GM19468 (cell line): ENCODE data around the gene TMEM8B.

Experiments
- ATAC-seq: cut with Tn5 transposase; IDR thresholded peaks from one replicate; pipeline ENCODE4 v1.9.1; 2021; ENCODE audit warnings: mild to moderate bottlenecking, moderate library complexity, moderate number of reproducible peaks; ENCODE audit not compliant: unreplicated experiment; ENCODE audit errors: extremely low read depth

TMEM8B gene

DNA sequence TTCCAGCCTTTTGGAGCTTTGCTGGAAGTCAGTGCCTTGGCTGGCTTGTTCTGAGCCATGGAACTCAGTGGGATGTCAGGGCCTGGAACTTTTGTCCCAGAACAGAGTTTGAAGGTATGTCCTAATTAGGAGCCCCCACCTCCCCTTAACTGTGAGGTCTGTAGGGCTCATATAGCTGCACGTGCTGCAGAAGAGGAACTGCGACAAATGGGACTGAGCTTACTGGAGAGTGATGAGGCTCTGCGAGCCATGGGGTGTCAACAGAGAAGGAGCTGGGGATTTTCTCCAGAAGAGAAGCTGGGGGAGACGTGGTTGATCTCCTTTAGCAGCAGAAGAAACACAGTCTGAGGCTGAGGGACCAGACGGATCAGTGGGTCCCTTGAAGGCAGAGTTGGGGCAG is 10.9 kb downstream of the TMEM8B start:
- no peak for ATAC-seq

DNA sequence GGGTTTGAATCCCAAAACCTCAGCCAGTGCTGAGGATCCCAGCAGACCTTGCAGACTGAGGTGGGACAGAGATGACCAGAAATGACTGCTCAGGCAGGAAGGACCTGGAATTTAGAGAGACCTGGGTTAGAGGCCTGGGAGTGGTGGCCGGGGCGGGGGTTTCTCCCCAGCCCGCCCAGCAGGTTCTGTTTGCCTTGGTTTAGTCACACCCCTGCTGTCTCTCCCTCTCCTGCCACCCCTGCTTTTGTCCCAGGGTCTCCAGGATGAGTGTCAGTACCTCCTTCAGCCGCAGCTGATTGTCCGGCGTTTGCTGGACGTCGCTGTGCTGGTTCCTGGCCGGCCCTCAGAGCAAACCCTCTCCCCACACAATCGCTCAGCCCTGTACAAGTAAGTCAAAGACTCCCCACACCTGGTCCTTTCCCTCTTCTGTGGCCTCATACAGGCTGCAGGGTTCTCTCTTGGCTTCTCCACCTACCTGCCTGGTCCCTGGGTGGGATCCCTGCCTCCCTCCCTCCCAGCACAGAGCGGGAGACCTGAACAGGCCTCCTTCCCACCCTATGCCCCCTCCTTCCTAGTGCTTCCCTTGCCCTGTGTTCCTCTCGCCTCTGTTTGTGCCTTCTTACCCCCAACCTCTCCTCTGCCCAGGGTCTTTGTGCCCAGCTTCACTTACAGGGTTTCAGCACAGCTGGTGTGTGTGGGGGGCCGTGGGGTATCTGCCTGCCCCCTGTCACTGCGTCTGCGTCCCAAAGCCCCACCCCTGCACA is 12.0 kb downstream of the TMEM8B start:
- ATAC-seq, result no peak

DNA sequence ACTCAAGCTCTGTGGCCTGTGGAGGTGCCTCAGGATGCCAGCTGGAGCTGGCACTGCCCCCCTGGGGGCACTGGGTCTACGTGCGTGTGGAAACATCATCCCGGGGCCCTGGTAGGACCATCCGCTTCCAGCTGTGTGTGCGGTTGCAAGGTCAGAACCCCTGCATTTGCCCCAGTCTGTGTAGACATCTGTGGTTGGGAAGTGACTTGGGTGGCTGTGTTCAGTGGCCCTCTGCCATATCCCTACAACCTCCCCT is 12.5 kb downstream of the TMEM8B start:
- ATAC-seq, result no peak

DNA sequence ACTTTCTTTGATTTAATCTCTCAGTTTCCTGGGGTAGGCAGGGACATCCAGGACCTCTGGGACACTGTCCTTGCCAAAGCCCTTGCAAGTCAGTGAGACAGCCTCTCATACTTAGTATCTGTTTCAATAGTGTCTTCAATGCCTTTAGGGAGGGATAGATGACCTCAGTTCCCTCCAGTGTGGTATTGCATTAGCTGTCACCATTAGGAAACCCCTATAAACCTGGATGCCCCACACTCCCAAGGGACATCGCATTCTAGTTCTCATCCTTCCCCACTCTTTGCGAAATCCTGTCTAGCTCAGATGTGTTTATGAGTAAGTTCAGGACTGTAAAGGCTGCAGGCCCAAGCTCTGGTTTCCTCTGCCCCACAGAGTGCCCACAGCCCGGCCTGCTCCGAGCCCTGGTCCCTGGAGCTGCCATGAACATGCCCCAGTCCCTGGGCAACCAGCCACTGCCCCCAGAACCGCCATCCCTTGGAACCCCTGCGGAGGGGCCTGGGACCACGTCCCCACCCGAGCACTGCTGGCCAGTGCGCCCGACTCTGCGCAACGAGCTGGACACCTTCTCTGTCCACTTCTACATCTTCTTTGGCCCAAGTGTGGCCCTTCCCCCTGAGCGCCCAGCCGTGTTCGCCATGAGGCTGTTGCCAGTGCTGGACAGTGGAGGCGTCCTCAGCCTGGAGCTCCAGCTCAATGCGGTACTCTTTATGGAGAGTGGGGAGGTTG is 13.2 kb downstream of the TMEM8B start:
- ATAC-seq, result no peak

DNA sequence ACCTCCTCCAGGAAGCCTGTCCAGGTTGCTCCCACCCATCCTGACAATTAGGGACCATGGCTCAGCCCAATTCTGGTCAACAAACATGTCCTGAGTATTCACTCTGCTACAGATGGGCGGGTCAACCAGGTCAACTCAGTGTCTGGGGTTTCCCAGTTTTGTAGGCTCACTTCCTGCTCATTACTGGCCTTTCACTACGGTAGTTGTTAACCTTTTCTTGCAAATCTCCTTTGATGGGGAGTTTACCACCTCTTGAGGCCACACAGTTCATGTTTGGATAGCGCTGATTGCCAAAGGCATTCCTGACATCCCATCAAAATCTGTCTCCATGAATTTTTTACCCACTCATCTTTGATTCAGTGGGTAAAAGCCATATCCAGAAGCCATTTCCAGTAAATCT is 13.8 kb downstream of the TMEM8B start:
- peak; percentile 24 for ATAC-seq

DNA sequence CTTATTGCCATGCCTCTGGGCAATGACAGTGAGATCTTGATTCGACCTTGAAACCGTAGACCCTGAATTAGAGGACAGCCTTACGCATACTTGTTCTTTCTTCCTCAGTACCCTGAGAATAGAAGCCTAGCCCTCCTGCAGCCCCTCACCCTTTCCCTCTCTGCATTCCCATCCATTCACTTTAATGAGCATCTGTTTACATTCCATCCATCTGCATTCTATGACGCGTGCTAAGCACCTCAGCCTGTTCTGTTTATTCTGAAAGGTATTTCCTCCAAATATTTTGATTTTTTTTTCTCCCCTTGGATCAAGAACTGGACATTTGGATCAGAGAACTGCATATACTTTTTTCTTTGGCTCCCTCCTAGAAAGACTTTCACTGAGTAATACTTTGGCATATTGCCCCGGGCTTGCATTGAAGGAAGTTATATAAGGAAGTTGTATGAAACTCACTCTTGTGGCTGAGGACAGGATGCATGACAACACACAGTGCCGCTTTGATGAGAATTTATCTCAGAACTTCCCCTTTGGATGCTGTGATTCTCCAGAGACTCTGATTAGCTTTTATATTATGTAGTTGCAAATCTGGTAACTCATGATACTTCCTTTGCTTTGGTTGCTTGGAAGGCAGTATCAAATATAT is 15.7 kb downstream of the TMEM8B start:
- no peak for ATAC-seq

DNA sequence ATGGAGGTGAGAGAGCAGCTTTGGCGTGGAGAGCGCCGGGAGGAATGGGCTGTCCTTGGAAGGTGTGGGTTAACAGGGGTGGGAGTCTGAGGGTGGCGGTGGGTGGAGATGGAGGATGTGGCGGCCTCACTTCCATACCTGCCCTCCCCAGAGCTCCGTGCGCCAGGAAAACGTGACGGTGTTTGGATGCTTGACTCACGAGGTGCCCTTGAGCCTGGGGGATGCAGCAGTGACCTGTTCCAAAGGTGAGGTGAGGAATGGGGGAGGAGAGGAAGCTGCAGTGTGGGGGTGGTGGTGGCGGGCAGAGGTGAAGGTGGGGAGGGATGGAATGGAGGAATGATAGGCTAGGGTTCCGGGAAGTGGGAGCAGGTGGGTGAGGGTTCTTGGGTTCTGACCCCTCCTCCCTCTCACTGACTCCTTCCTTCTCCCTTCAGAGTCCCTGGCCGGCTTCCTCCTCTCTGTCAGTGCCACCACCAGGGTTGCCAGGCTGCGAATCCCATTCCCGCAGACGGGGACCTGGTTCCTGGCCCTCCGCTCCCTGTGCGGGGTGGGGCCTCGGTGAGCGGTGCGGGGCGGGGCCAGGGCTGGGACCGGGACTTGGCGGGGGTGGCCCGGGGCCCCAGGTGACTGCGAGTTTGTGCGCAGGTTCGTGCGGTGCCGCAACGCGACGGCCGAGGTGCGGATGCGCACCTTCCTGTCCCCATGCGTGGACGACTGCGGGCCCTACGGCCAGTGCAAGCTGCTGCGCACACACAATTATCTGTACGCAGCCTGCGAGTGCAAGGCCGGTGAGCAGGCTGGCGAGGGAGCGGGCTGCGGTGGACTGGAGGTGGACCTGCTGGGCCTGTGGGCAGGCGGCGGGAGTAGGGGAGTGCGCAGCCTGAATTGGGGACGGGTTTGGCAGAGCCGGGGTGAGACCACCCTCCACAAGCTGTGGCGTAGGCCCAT is 17.1 kb downstream of the TMEM8B start:
- ATAC-seq, result no peak

DNA sequence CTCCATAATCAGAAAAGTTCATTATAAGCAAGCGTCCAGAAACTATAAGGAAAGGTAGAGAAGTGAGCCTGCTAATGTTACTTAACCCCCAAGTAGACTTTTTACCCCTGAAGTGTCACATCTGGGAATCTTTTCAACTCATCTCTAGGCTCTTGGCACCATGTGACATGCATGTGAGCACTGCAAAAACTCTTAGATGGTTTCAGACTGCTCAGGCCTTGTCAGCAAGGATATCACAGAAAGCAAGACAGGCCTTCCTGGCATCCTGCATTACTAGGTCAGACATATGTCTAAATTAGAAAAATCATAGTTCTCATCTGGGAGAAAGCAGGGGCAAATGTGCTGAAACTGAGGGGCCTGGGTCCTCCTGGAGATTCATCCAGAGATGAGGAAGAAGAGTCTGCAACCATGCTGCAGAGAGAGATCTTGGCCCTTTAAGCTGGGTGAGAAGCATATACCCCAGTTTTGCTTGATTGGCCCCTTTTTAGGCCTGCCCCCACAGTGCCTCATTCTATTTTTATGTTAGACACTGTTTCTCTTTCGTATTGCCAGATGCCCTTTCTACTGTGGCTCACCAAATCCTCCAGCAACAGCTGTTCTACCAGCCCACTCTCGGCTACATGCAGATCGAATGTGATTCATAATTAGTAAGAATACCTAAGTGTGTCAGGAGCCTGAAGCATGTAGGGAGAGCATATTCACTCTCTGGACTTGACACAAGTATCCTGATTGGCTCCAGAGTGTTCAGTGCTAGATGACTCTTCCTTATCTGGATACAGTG is 19.0 kb downstream of the TMEM8B start:
- ATAC-seq, result peak; percentile 85

DNA sequence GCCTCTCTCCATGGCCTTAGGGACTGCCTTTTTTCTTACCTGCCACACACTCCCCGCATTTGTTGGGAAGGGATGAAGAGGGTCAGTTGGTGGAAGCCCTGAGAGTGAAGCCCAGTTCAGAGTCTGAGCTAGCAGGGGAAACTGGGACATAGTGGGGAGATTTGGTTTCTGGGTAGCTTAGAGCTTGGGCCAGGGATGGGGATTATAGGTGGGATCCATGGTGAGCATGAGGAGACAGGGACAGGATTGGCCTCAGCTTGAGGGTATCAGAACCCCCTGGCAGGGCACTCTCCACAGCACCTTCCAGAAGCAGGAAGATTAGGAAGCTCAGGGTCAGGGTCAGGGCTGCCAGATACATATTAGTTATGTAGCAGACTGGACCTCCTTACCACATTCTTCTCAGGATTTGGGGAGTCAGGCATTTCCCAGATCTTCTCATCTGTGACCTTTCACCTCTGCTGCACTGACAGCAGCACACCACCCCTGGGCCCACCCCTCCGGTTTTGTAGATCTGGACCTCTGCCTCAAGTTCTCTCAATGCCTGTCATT is 23.3 kb downstream of the TMEM8B start:
- no peak for ATAC-seq

DNA sequence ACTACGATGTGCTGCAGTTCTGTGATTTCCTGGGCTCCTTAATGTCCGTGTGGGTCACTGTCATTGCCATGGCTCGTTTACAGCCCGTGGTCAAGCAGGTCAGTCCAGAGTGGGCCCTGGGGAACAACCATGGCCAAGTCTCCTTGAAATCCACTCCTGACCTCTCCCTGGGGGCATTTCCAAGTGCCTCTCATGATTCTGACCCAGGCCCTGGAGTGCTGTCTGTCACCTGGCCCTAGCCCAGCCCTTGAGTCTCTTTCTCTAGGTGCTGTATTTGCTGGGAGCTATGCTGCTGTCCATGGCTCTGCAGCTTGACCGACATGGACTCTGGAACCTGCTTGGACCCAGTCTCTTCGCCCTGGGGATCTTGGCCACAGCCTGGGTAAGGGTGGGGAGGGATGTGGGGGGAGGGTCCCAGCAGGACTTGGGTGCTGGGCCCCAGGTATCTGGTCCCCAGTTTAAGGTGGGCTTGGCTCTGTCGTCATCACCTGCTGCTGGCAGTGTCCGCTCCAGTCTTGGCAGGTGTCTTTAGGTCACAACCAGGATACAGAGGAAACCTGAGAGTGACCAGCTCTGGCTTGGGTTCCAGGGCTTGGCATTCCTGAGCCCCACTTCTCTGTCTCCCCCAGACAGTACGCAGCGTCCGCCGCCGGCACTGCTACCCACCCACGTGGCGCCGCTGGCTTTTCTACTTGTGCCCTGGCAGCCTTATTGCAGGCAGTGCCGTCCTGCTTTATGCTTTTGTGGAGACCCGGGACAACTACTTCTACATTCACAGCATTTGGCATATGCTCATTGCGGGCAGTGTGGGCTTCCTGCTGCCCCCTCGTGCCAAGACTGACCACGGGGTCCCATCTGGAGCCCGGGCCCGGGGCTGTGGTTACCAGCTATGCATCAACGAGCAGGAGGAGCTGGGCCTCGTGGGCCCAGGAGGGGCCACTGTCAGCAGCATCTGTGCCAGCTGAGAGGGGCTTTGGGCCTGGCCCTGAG is 24.1 kb downstream of the TMEM8B start:
- ATAC-seq, result no peak

DNA sequence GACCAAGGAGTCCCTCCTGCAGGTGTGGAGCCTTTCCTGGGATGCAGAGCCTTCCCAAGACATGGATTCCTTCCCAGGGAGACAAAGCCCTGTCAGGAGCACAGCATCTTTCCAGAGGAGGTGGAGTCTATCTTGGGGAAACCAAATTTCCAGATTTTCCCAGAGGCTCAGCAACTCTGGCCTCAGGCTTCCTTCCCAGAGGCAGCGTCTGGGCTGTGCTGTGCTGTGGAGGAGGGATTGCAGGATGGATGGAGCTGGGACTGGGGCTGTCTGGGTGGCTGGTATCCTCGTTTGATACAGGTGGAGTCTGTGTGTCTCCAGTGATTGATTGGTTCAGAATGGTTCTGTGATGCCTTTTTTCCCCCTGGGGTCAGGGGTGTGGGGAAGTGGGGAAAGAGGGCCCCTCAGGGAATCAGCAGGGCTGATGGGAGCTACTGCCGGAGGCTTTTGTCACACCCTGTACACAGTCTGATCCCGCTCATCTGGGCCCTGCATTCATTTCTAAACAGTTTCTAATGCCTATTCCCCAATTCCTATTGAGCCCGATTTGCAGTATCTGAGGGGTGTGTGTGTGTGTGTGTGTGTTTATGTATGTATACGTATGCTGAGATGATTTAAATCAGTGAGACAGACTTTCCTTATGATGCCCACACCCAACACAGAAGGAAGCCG is 25.2 kb downstream of the TMEM8B start:
- no peak for ATAC-seq

DNA sequence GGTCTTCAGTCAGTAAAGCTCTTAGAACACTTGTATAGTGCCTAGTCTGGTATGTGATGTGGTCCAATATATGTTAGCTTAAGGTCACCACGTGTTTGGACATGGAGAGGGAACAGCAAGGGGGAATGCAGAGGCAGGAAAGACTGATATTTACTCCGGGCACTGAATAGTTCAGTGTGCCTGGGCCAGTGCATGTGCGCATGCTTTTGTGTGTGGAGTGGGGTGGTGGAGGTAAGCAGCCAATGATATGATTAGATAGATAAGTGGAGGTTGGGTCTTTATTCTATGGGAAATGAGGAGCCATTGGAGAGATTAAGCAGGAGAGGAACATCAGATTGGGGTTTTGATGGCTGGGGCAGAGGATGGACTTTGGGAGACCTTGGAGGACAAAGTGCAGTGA is 27.2 kb downstream of the TMEM8B start:
- ATAC-seq, result no peak

DNA sequence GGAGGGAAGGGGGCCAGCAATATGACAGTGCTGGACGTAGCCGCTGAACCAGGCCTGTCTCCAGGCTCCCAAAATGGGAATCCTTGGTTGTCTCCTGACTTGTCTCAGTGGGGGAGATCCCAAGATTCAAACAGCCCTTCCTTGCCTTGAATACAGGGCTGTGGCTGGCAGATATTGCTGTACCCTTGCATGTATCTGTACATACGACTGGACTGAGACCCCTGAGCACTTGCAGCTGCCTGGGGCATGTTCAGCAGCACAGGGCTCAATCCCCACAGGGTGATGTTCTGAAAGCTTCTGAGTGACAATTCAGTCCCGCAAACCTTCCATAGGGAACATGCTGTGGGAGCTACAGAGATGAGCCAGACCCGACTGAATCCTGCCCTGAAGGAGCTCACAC is 27.9 kb downstream of the TMEM8B start:
- no peak for ATAC-seq

DNA sequence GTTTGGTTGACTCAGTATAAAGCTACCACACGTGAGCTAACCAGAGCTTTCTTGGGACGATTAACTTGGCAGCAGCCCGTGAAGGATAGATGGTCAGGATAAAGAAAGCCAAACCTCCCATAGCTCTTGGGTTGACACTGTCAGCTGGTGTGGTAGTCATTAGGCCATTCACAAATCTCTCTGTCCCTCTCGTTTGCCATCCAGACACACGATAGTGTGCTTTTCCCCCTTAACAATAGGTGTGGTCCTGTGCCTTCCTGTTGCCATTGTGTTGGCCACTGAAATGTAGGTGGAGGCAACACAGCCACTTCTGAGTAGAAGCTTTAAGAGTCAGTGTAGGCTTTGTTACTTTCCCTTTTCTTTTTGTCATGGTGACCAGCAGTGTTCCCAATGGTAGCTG is 29.4 kb downstream of the TMEM8B start:
- no peak for ATAC-seq

DNA sequence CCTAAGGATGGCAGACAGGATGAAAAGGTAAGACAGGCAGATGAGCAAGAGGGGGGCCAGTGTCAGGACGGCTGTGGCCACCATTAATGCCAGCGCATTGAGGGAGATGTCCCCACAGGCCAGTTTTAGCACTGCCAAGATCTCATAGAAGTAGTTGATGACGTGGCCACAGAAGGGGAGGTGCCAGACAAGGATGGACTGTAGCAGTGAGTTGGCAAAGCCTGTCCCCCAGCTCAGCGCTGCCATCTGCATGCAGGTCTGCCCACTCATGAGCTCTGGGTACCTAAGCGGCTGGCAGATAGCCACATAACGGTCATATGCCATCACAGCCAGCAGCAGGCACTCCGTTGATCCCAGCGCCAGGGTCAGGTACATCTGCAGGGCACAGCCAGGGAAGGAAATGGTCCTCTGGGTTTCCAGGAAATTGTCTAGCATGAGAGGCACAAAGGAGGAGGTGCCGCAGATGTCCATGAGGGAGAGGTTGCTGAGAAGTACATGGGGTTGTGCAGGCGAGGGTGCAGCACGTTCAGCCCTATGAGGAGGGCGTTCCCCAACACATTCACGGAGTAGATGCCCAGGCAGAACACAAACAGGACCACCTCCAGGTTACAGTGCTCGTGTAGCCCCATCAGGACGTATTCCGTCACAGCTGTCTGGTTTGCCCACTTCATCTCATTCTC is 30.4 kb downstream of the TMEM8B start:
- no peak for ATAC-seq

DNA sequence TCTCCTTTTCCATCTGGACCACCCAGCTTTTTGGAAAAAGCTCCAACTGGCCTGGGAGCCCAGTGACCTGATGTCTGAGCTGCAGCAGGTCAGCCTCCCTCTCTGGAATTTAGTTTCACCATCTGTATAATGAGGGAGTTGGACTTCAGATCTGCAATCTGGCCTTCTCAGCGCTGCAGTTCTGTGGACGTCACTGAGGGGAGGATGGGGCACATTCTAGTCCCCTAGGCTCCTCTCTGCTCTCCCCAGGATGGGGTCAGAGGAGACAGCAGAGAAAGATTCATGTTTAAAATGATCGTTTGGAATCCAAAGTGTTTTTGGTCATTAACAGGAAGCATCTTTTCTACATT is 30.9 kb downstream of the TMEM8B start:
- ATAC-seq, result no peak

DNA sequence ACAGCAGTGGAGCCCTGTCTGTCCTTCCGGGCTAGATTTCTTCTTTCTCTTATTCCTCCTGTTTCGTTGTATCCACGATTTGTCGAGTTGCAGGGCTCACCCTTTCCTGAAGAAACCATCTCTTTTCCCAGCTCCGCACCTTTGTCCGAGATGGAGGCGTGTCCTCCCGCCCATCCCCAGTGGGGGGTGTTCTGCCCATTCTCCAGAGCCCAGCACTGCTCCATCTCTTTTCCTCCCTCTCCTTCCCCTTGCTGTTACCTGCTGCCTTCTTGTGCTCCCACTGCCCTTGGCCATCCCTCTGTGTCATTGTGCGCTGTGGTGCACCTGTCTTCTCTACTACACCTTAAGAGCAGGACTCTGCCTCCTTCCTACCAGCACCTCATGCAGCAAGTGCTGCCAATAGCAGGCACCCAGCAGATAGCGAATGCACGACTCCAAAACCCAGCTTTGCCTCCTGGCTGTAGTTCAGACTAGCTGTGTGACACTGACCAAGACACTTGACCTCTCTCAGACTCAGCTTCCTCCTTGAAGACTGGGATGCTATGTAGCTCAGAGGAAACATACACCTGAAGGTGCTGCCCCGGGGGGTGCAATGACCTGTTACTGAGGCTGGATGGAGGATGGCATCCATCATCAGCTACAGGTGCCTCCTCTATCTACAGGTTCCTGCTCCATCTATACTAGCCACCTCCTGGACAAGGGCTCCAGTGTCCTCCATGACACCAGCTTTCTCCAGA is 32.3 kb downstream of the TMEM8B start:
- ATAC-seq, result no peak
